Panc1 (cell line): ENCODE data around the gene KDM2B. TPM values are rescaled to one million over a fixed set of nuclear protein-coding genes. Genes with fewer than 3 reads are reported as not detected.

ENCODE experiments used
- ATAC-seq: fragments of 200-7000 bp; cut with Tn5 transposase; 2 replicates; pipeline ENCODE4 v1.9.1; 2020; ENCODE audit warnings: mild to moderate bottlenecking, moderate library complexity
- BruUV-seq: library from RNA; stranded (reverse); fragments of 400-500 nt; replicated peaks from 2 replicates; lab custom pipeline; 2021; lab: Mats Ljungman, UMichigan
- CTCF ChIA-PET: fragments of 300-600 bp; sonication (Branson Sonifier 250); formaldehyde crosslinking; loops from one replicate; lab custom pipeline; 2022; ENCODE audit warnings: antibody characterized with exemption; lab: Charles Lee
- POLR2A ChIA-PET: fragments of 300-600 bp; sonication (Branson Sonifier 250); formaldehyde crosslinking; loops from one replicate; lab custom pipeline; 2022; ENCODE audit warnings: antibody characterized with exemption; lab: Charles Lee
- DNase-seq: peaks from one replicate; pipeline ENCODE4 v3.0.0-alpha.2; 2010; ENCODE audit warnings: low read depth, low spot score
- H3K27ac ChIP-seq: 2 replicates; pipeline ENCODE4 v1.5.1; 2011; ENCODE audit warnings: mild to moderate bottlenecking, low read length, inconsistent platforms
- H3K27me3 ChIP-seq: fragments of 200-500 bp; sonication (Bioruptor generic); 2 replicates; pipeline ENCODE4 v1.6.0; 2014; ENCODE audit warnings: low read length, inconsistent platforms; ENCODE audit not compliant: control insufficient read depth, insufficient read depth
- H3K36me3 ChIP-seq: fragments of 200-500 bp; sonication (Bioruptor generic); 2 replicates; pipeline ENCODE4 v1.5.1; 2014; ENCODE audit warnings: inconsistent platforms, mild to moderate bottlenecking, low read length, moderate library complexity; ENCODE audit not compliant: control insufficient read depth, insufficient read depth
- H3K4me1 ChIP-seq: 2 replicates; pipeline ENCODE4 v1.5.1; 2011; ENCODE audit warnings: inconsistent platforms, mild to moderate bottlenecking, low read length, moderate library complexity; ENCODE audit not compliant: control insufficient read depth, insufficient read depth
- H3K4me3 ChIP-seq, 2 experiments: 2 replicates each; pipeline ENCODE4 v1.5.1; 2011 to 2012; ENCODE audit warnings: low read depth in 2 of 2, low read length in 2 of 2, mild to moderate bottlenecking in 2 of 2, inconsistent platforms in 1 of 2, moderate library complexity in 1 of 2
- H3K9me3 ChIP-seq: fragments of 200-500 bp; sonication (Bioruptor generic); 2 replicates; pipeline ENCODE4 v1.5.1; 2014; ENCODE audit warnings: low read depth, mild to moderate bottlenecking, inconsistent platforms, low read length, moderate library complexity; ENCODE audit not compliant: control insufficient read depth, insufficient read depth
- CTCF ChIP-seq: fragments of 450-650 bp; IDR thresholded peaks from 2 replicates; pipeline ENCODE4 v1.5.1; 2017; ENCODE audit warnings: mild to moderate bottlenecking
- POLR2AphosphoS5 ChIP-seq: IDR thresholded peaks from 2 replicates; pipeline ENCODE4 v1.6.1; 2012; ENCODE audit warnings: mild to moderate bottlenecking, low read depth, low read length, moderate library complexity
- REST ChIP-seq, 2 experiments: IDR thresholded peaks; 2 replicates each; pipeline ENCODE4 v1.6.1; 2011 to 2012; ENCODE audit warnings: low read depth in 2 of 2, control low read depth in 1 of 2, low read length in 1 of 2, mild to moderate bottlenecking in 1 of 2, moderate library complexity in 1 of 2; ENCODE audit not compliant: insufficient read depth in 1 of 2
- SIN3A ChIP-seq: IDR thresholded peaks from 2 replicates; pipeline ENCODE4 v1.6.1; 2012; ENCODE audit warnings: low read depth, mild to moderate bottlenecking, low read length, moderate library complexity, borderline replicate concordance; ENCODE audit not compliant: insufficient read depth
- TCF7L2 ChIP-seq: IDR thresholded peaks from 2 replicates; pipeline ENCODE4 v1.6.1; 2011; ENCODE audit warnings: mild to moderate bottlenecking, low read depth, low read length, inconsistent platforms
- in situ Hi-C: cut with HindIII; loops from 2 replicates; pipeline ENCODE4 v1.10.0; 2016; ENCODE audit warnings: low sequenced_read_pairs, low pct_unique_long_range_greater_than_20kb
- intact Hi-C: fragments of 100-400 bp; cut with micrococcal nuclease; formaldehyde crosslinking; loops from one replicate; pipeline ENCODE4 v1.10.0; 2022; ENCODE audit not compliant: unreplicated experiment
- total RNA-seq: library from RNA; stranded (reverse); gene quantifications from one replicate; pipeline ENCODE4 v1.2.1, GENCODE V29; 2021; ENCODE audit not compliant: unreplicated experiment

KDM2B gene
- total RNA-seq, 1 experiment from 2014 or later = 27.5 TPM

- H3K27ac ChIP-seq = no peak overlapping the region
- H3K4me3 ChIP-seq = no peak overlapping the region
- POLR2A ChIA-PET = no interaction called here
- H3K27me3 ChIP-seq = no peaks in the 10 kb centered on the region
- TF ChIP-seq REST (IDR thresholded peaks at IDR 0.05; ENCODE audit: insufficient read depth in 1 of 2, low read depth in 2 of 2, low read length in 1 of 2) (no peak), TCF7L2 (no peak), CTCF (no peak), POLR2AphosphoS5 (no peak), SIN3A (no peak)
- ATAC-seq (no peak), DNase-seq (no peak)
- no peaks in the 10 kb centered on the region for H3K36me3 ChIP-seq
- no TSS peak for BruUV-seq
- no peaks in the 10 kb centered on the region for H3K4me1 ChIP-seq
- in situ Hi-C loops (no loop called here), intact Hi-C loops (no loop called here)
- no peaks in the 10 kb centered on the region for H3K9me3 ChIP-seq
- CTCF ChIA-PET = no interaction called here
Measured at GRCh38 chr12:121483949-121484348, 96.9 kb downstream of the KDM2B start.

GRCh38 chr12:121476477-121476876 lies 104.3 kb downstream of the KDM2B start:
- ChIA-PET POLR2A (interaction anchor here (0.7 kb wide), 1 partner anchor 28 kb away, joined by 3 read pairs; no protein-coding TSS in a partner anchor), CTCF (interaction anchor here (0.7 kb wide), 3 partner anchors 51 to 713 kb away, joined by 3 to 4 read pairs (median 3); no protein-coding TSS in a partner anchor)
- Histone ChIP-seq H3K9me3 (no peaks in the 10 kb centered on the region), H3K4me3 (no peak overlapping the region), H3K27ac (no peak overlapping the region), H3K36me3 (no peaks in the 10 kb centered on the region), H3K4me1 (no peaks in the 10 kb centered on the region), H3K27me3 (no peaks in the 10 kb centered on the region)
- DNase-seq (no peak), ATAC-seq (no peak)
- intact Hi-C loops = no loop called here
- in situ Hi-C loops = no loop called here
- TF ChIP-seq TCF7L2 (no peak), SIN3A (no peak), REST (IDR thresholded peaks at IDR 0.05; ENCODE audit: insufficient read depth in 1 of 2, low read depth in 2 of 2, low read length in 1 of 2) (no peak), POLR2AphosphoS5 (no peak), CTCF (no peak)
- no TSS peak for BruUV-seq
